Omental fat pad (tissue), 4 donors: ENCODE measurements around the gene PPP1R14B. TPM values are rescaled to one million over a fixed set of nuclear protein-coding genes. Genes with fewer than 3 reads are reported as not detected.

Experiments
- ATAC-seq: fragments of 150-250 bp; one replicate; pipeline ENCODE4 v1.9.1; 2016; ENCODE audit warnings: mild to moderate bottlenecking, moderate library complexity; ENCODE audit not compliant: low FRiP score
- DNase-seq: peaks from one replicate; pipeline ENCODE4 v3.0.0-alpha.2; 2019; ENCODE audit warnings: low spot score
- CTCF ChIP-seq, 3 donors: fragments of 450-650 bp; IDR thresholded peaks; one replicate each; pipeline ENCODE4 v1.5.1; 2016 to 2017; ENCODE audit warnings: antibody characterized with exemption in 3 of 3, mild to moderate bottlenecking in 3 of 3, moderate library complexity in 2 of 3
- total RNA-seq, 4 donors: library from RNA; depleted of rRNA; stranded (reverse); fragments of >200 nt; gene quantifications; one replicate each; pipeline ENCODE4 v1.1.0, GENCODE V29; 2016

PPP1R14B gene
- total RNA-seq, 4 donors from 2014 or later, result 95.0 to 140 (median 97.9) TPM

DNA sequence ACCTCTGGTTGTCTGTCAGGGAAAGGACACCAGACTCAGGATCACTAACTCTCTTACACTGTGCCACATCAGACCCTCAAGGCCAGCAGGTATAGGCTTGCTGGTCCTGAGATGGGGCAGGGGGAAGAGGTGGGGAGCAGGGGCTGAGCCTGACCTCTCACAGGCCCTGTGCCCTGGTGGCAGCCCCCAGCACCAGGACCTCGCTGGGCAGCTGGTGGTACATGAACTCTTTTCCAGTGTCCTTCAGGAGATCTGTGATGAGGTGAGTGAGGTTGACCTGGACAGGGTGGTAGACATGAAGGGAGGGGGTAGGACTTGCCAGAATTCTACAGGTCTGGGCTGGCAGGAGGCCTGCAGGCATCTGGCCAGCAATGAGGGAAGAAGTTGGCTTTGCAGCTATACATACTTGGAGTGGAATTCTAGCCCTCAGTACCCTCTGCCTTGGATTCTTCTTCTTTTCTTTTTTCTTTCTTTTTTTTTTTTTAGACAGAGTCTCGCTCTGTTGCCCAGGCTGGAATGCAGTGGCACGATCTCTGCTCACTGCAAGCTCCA lies 19.3 kb downstream of the PPP1R14B start:
- no peak for DNase-seq
- no peak for TF ChIP-seq CTCF (IDR thresholded peaks at IDR 0.05)
- no peak for ATAC-seq

DNA sequence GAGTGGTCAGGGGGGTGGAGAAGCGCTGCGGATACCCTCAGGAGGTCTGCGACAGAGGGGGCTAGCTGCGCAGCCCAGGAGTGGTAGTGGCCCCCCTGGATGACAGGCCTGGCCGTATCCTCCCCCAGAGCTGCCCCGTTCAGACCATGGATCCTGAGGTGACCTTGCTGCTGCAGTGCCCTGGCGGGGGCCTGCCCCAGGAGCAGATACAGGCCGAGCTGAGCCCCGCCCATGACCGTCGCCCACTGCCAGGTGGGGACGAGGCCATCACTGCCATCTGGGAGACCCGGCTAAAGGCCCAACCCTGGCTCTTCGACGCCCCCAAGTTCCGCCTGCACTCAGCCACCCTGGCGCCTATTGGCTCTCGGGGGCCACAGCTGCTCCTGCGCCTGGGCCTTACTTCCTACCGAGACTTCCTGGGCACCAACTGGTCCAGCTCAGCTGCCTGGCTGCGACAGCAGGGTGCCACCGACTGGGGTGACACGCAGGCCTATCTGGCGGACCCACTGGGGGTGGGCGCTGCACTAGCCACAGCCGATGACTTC lies 20.2 kb downstream of the PPP1R14B start:
- TF ChIP-seq CTCF (IDR thresholded peaks at IDR 0.05), result no peak
- peak; percentile 24 for ATAC-seq
- no peak for DNase-seq

DNA sequence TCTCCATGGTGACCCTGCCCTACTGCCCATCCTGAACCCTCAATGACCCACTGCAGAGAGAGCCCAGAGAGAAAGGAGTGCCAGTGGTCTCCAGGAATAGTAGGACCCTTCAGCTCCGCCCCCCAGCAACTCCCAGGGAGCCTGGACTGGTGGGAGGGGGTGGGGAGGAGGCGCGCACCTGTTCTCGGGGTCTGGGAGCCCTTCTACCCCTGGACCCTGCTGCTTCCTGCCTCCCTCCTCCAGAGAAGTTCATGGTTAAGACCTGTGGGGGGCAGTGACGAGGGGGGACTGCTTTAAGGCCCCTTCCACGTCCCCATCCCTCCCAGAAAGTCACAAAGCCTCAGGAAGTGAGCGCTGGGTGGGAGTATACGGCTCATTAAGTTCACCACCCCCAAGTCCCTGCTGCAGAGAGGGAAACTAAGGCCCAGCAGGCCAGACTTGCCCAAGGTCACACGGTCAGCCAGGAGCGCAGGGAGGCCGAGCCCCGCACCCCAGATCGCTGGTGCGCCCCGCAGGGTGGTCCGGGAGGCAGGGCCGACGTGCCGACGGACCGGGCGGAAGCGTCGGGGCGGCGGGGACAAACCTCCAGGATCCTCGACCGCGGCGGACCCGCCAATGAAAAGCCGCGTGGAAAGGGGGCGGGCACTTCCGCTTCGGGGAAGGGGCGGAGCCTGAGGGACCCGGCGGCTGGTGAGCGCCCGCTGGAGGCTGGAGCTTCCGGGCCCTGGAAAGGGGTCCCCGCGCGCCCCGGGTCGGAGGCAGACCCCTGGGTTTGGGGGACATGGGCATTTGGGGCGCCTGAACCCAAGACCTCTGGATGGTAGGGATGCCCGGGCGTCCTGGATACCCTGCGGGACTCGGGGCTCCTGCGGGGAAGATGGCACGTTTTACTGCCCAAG lies 20.9 kb downstream of the PPP1R14B start, which contains the start of the genes NUDT22 and TRPT1:
NUDT22 (plus strand) TSS at position 667 of the 899 bp plus-strand sequence. CDS start 379 bp downstream, outside the sequence.
TRPT1 (minus strand) TSS at position 579 of the 899 bp plus-strand sequence; CDS start at position 253, 326 bp downstream.
- DNase-seq (peak; percentile 80), ATAC-seq (peak; percentile 74)
- TF ChIP-seq CTCF (IDR thresholded peaks at IDR 0.05), result no peak

DNA sequence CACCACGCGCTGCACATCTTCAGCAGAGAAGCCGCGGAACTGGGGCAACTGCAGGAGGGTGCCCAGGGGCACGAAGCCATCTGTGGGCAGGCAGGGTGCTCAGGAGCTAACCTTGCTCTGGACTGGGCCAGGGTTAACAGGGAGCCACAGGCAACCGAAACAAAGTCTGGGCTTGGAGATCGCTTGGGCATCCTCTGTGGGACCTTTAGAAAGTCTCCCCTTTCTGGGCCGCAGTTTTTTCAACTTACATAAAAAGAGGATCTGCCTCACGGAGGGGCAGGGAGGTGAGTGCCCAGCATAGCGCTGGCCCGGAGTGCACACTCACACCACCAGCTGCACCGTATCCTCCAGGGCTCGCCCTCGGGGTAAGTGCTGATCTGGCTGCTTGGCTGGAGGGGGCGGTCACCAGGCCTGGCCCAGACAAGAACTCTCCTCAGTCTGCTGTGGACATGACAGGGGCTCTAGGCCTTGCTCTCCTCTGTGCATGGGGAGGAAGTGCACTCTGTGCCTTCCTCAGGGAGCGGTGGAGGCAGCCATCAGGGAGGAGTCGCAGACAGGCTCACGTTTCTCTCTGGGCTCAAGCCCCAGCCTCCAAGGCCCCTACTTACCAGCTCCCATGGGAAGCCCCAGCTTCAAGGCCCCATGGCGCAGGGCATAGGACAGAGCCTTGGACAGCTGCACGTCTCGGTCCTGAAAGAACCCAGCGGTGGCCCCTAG lies 21.7 kb downstream of the PPP1R14B start:
- no peak for TF ChIP-seq CTCF (IDR thresholded peaks at IDR 0.05)
- DNase-seq (no peak), ATAC-seq (no peak)

DNA sequence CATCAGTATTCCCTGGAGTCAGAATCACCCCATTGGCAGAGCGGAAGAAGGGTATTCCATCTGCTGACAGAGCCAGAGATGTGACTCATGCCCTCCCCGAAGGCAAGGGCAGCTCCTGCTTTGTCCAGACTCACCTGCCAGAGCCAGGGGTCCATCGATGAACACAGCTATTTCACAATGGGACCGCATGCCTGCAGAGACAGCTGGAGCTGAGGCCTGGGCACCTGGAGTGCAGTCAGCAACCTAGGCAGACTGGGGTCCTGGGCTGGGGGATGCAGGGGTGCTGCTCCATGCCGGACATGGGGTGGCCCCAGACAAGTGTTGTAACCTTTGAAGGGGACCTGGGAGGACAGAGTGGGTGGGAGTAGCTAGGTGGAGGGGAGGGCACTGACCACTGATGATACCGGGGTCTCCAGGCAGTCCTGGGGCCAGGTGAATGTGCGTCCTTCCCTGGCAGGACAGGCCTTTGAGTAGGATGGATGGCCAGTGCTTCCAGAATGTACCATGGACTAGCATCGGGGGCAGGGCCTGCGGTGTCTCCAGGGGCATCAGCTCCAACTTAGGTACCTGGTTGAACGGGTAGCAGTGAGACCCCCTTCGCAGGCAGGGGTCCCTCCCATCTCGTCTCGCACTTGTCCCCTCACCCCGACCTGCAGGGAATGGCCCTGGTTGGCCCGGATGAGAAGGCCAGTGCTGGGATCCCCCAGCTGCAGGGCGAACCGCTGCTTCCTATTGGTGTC lies 22.4 kb downstream of the PPP1R14B start:
- ATAC-seq (no peak), DNase-seq (no peak)
- TF ChIP-seq CTCF (IDR thresholded peaks at IDR 0.05), result no peak

DNA sequence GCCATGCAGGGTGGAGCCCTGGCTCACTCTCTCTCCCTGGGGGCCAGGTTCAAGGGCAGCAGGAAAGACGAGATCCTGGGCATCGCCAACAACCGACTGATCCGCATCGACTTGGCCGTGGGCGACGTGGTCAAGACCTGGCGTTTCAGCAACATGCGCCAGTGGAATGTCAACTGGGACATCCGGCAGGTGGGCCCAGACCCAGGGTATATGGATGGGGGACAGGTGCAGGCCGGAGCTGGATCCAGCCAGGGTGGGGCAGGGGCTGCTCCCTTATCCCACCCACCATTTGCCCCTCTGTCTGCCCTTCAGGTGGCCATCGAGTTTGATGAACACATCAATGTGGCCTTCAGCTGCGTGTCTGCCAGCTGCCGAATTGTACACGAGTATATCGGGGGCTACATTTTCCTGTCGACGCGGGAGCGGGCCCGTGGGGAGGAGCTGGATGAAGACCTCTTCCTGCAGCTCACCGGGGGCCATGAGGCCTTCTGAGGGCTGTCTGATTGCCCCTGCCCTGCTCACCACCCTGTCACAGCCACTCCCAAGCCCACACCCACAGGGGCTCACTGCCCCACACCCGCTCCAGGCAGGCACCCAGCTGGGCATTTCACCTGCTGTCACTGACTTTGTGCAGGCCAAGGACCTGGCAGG lies 23.6 kb downstream of the PPP1R14B start:
- no peak for DNase-seq
- no peak for ATAC-seq
- TF ChIP-seq CTCF (IDR thresholded peaks at IDR 0.05), result no peak
